ENCODE results near the gene SMYD2.
A peak's percentile ranks its signal among the peaks of the same experiment; 100 is the strongest.

SMYD2 gene

GRCh38 chr1:214281021-214281719, at the start of gene SMYD2:
TSS of gene SMYD2 (plus strand) at chr1:214281159. CDS start at chr1:214281255, 96 bp downstream.
- DNase-seq, result peak; percentile 85

- DNase-seq, result no peak
These were observed 46.9 kb upstream of the SMYD2 start for GRCh38 chr1:214233856-214234634.

- DNase-seq, result no peak
These were observed 46.3 kb upstream of the SMYD2 start for GRCh38 chr1:214234635-214235025.

- DNase-seq, result no peak
These were observed 44.5 kb upstream of the SMYD2 start for GRCh38 chr1:214236477-214236876.

- no peak for DNase-seq
These were observed 39.9 kb upstream of the SMYD2 start for GRCh38 chr1:214241060-214241459.

GRCh38 chr1:214244252-214244651, 36.7 kb upstream of the SMYD2 start:
- DNase-seq, result no peak

GRCh38 chr1:214244841-214245240, 36.1 kb upstream of the SMYD2 start:
- DNase-seq, result no peak

- DNase-seq, result no peak
These were observed 33.4 kb upstream of the SMYD2 start for GRCh38 chr1:214247501-214248041.

GRCh38 chr1:214248311-214249085, 32.5 kb upstream of the SMYD2 start:
- DNase-seq, result no peak

- no peak for DNase-seq
These were observed 31.3 kb upstream of the SMYD2 start for GRCh38 chr1:214249651-214250050.

- no peak for DNase-seq
These were observed 29.6 kb upstream of the SMYD2 start for GRCh38 chr1:214251354-214251753.

- DNase-seq, result no peak
These were observed 25.4 kb upstream of the SMYD2 start for GRCh38 chr1:214255509-214255908.

- DNase-seq, result no peak
These were observed 21.5 kb upstream of the SMYD2 start for GRCh38 chr1:214259353-214259977.

GRCh38 chr1:214260561-214261205, 20.3 kb upstream of the SMYD2 start:
- no peak for DNase-seq

- peak; percentile 83 for DNase-seq
These were observed 19.5 kb upstream of the SMYD2 start for GRCh38 chr1:214261206-214262123.

- no peak for DNase-seq
These were observed 16.8 kb upstream of the SMYD2 start for GRCh38 chr1:214264196-214264595.

- DNase-seq, result no peak
These were observed 16.0 kb upstream of the SMYD2 start for GRCh38 chr1:214264976-214265375.

- no peak for DNase-seq
These were observed 10.8 kb upstream of the SMYD2 start for GRCh38 chr1:214270097-214270650.

- DNase-seq, result no peak
These were observed 9.6 kb upstream of the SMYD2 start for GRCh38 chr1:214271174-214271858.

Measured in RPMI8226 (cell line).